Measurements from ENCODE around the gene GPI.
A peak's percentile ranks its signal among the peaks of the same experiment; 100 is the strongest.

Gene GPI

DNA sequence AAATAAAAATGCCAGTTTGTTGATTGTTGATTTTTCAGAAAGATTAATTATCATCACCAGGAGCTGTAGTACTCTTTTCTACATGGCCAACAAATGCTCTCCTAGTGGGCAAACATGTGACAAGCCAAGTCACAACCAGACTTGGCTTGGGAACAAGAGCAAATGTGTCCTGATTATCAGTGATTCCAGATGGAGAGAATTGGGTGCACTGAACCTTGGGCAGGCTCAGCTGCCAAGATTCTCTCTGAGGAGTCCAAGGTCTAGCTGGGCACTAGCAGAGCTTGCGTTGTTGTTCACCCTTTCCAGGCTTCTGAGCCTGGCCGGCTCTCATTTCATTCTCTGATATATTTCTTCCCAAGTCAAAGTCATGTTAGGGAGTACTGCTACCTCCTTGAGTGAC is 27.3 kb upstream of the GPI start:
- no peak for DNase-seq (ENCODE audit: low read depth in 1 of 2, low spot score in 1 of 2)

GRCh38 chr19:34341935-34342680 is 22.9 kb upstream of the GPI start:
- DNase-seq (ENCODE audit: low read depth in 1 of 2, low spot score in 1 of 2): no peak

- no peak for DNase-seq (ENCODE audit: low read depth in 1 of 2, low spot score in 1 of 2)
Measured at GRCh38 chr19:34343751-34344150, 21.2 kb upstream of the GPI start.

GRCh38 chr19:34345947-34346351 is 19.0 kb upstream of the GPI start:
- peak; percentile 37 to 54 for DNase-seq (ENCODE audit: low read depth in 1 of 2, low spot score in 1 of 2)

DNA sequence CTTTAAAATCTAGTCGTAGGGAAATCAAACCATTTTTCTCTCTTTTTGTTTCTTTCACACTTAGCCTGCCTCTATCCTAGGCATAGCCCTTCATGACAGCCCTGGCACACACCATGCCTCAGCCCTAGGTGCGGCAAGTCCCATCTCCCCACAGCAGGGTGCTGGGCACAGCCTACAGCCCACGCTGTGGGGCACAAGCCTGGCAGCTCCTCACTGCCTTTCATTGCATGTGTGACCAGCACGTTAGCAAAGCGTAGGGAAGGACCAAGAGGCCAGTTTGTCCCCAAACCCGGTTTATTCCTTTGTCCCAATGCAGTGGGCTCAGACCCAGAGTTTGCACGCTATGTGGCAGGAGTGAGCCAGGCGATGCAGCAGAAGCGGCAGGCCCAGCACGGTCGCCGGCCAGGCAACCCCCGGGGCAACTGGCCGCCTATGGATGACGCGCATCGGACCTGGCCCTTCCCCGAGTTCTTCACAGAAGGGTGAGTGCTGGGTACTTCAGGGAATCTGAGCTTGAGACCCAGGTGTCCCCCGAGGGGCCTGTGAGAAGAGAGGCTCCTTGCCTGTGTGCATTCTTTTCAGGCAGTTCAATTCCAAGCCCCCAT is 17.3 kb upstream of the GPI start:
- no peak for DNase-seq (ENCODE audit: low read depth in 1 of 2, low spot score in 1 of 2)

- no peak for DNase-seq (ENCODE audit: low read depth in 1 of 2, low spot score in 1 of 2)
Measured at GRCh38 chr19:34348899-34349487, 16.0 kb upstream of the GPI start.

GRCh38 chr19:34350161-34350561 is 14.8 kb upstream of the GPI start:
- DNase-seq (ENCODE audit: low read depth in 1 of 2, low spot score in 1 of 2): peak in 1 of 2 donors; percentile 49

DNA sequence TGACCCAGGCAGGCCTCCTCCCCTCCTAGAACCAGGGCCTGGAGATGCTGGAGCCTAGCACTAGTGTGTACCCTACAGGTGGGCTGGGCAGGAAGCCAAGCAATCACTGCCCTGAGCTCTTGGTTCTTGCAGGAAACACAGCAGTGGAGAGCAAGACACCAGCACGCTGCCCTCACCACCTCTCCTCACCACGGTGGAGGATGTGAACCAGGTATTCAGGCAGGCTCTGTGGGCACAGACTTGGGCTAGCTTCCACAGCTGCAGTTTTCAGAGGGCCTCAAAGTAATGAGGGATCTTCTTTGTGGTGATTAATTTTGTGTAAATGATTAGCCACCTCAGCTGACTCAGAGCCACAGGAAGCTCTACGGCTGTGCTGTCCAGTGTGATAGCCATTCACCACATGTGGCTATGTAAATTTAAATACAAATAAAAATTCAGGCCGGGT is 13.6 kb upstream of the GPI start:
- DNase-seq (ENCODE audit: low read depth in 1 of 2, low spot score in 1 of 2): no peak

DNA sequence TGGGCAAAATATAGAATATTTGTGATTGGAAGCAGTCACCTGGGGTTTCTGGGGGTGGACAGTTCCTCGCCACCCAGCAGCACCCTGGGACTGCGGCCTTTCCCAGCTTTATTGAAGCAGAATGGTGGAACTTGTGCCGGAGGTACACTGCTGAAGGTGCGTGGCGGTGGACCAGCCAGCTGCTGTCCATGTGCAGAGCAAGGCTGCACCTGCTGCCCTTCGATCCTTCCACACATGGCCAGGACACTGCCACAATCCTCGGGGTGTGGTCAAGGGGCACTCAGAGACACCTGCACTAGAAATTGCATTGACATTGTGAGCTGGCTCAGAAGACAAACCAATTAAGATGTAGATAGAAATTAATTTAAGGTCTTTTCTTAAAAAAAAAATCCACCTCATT is 11.4 kb upstream of the GPI start:
- no peak for DNase-seq (ENCODE audit: low read depth in 1 of 2, low spot score in 1 of 2)

DNA sequence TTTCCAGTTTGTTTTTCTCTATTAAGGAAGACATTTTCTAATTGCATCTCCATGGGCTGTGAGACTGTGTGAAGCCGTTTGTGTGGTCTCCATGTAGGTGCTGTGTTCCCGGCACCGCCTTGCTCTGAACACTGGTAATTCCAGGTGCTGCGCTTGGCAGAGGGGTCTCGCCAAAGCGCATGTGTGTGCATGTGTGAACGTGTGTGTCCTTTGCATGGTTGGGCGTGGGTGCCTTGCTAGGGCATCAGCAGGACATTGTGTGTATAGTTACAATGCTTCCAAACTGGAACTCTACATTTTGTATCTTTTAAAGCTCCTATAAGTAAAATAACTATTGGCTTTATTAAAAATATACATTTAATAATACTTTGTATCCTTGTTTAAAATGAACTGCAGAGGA is 9.8 kb upstream of the GPI start:
- no peak for DNase-seq (ENCODE audit: low read depth in 1 of 2, low spot score in 1 of 2)

DNA sequence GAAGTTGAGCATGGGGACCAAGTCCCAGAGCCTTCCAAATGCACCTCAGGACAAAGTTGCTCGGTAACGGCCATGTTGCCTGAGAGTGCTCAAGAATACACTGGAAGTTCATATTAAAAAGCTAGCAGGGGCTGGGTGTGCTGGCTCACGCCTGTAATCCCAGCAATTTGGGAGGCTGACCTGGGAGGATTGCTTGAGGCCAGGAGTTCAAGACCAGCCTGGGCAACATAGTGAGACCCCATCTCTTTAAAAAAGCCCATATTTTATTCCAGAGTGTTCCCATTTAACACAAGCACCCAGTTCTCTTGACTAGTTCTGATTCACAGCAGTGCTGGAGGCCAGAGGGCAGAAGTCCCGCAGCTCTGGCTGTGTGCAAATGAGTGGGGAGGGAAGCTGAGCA is 8.1 kb upstream of the GPI start:
- no peak for DNase-seq (ENCODE audit: low read depth in 1 of 2, low spot score in 1 of 2)

DNA sequence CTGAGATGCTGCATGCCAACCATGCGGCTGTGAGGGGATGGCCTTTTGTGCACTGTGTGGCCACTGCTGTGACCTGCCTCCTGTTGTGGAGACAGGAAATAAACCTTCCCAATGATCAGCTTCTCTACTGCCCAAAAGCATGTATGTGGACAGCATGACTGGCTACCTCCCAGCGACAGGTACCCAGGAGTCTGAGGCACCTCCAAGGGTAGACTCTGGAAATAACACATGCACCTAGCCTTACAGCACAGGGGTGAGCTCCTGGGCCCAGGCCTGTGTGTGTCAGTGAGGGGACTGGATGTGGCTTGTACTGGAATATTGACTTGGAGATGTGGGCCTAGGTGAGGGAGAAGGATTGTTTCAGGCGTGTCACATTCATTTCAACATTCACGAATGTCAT is 7.6 kb upstream of the GPI start:
- DNase-seq (ENCODE audit: low read depth in 1 of 2, low spot score in 1 of 2): no peak

- peak; percentile 90 to 95 for DNase-seq (ENCODE audit: low read depth in 1 of 2, low spot score in 1 of 2)
Measured at GRCh38 chr19:34359140-34359953, 5.6 kb upstream of the GPI start.

GRCh38 chr19:34359954-34360315 is 5.1 kb upstream of the GPI start:
- DNase-seq (ENCODE audit: low read depth in 1 of 2, low spot score in 1 of 2): no peak

GRCh38 chr19:34360354-34360909 is 4.6 kb upstream of the GPI start:
- no peak for DNase-seq (ENCODE audit: low read depth in 1 of 2, low spot score in 1 of 2)

DNA sequence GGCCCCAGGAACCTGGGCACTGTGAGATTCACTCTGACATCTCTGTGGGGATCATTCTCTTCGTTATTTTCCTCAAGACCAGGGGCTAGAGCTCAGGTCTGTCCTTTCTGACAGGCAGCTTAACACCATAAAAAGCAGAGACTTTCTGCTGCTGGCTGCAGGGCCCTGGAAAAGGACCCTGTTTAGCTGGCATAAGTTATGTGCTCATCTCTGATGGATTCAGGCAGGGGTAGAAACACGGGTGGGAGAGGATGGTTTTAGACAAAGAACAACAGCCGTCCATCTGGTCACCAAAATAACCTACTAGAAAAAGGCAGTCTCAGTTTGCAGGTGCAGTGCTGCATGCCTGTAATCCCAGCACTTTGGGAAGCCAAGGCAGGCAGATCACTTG is 2.3 kb upstream of the GPI start:
- no peak for DNase-seq (ENCODE audit: low read depth in 1 of 2, low spot score in 1 of 2)

- no peak for DNase-seq (ENCODE audit: low read depth in 1 of 2, low spot score in 1 of 2)
Measured at GRCh38 chr19:34363094-34363493, 1.9 kb upstream of the GPI start.

DNA sequence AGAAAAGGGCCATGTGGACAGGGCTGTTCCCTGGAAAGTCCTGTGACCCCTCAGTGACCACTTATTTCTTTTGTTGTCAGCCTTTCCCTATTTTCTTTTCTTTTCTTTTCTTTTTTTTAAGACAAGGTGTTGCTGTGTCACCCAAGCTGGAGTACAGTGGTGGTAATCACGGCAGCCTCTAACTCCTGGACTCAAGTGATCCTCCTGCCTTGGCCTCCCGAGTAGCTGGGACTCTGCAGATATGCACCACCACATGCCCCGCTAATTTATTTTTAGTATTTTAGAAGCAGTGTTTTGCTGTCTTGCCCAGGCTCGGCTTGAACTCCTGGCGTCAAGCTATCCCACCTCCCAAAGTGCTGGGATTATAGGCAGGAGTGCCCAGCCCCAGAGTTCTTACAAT is 1.1 kb upstream of the GPI start:
- DNase-seq (ENCODE audit: low read depth in 1 of 2, low spot score in 1 of 2): no peak

GRCh38 chr19:34364462-34364829 is 550 bp upstream of the GPI start:
- no peak for DNase-seq (ENCODE audit: low read depth in 1 of 2, low spot score in 1 of 2)

GRCh38 chr19:34365463-34366401 is 736 bp downstream of the GPI start:
- DNase-seq (ENCODE audit: low read depth in 1 of 2, low spot score in 1 of 2): no peak

Data from stimulated activated CD4-positive, alpha-beta T cell treated with anti-CD3 and anti-CD28 coated beads, Interleukin-15, amount 100 ng/mL, for 1 hour (primary cell).